HepG2 (cell line): Measurements from ENCODE around the gene DNAJC30. TPM values are rescaled to one million over a fixed set of nuclear protein-coding genes. Genes with fewer than 3 reads are reported as not detected.

ENCODE experiments used
- CEBPZ ChIP-seq: IDR thresholded peaks from 2 replicates; pipeline ENCODE4 v1.6.1; 2012; ENCODE audit warnings: low read length, improper control_type of control experiment
- ELF3 ChIP-seq: IDR thresholded peaks from 2 replicates; pipeline ENCODE4 v1.6.1; 2016; ENCODE audit warnings: missing genetic modification reagents, missing compliant biosample characterization
- FOXA3 ChIP-seq: IDR thresholded peaks from 2 replicates; pipeline ENCODE4 v1.6.1; 2016; ENCODE audit warnings: missing genetic modification reagents, missing compliant biosample characterization
- GATAD1 ChIP-seq: IDR thresholded peaks from 2 replicates; pipeline ENCODE4 v1.6.1; 2016; ENCODE audit warnings: missing genetic modification reagents, missing compliant biosample characterization
- KDM1A ChIP-seq: IDR thresholded peaks from 2 replicates; pipeline ENCODE4 v1.6.1; 2016; ENCODE audit warnings: missing compliant biosample characterization
- KLF12 ChIP-seq: sonication (generic); formaldehyde crosslinking; IDR thresholded peaks from 2 replicates; pipeline ENCODE4 v1.4.0; 2020; ENCODE audit warnings: missing genetic modification reagents, borderline replicate concordance
- MEF2D ChIP-seq: sonication (generic); formaldehyde crosslinking; IDR thresholded peaks from 2 replicates; pipeline ENCODE4 v1.5.1; 2020; ENCODE audit warnings: mild to moderate bottlenecking, missing genetic modification reagents
- NR2F1 ChIP-seq, 2 experiments: fragments of 450-650 bp in 1 of 2; formaldehyde crosslinking in 1 of 2; IDR thresholded peaks; 2 replicates each; pipeline versions ENCODE4 v1.5.0 to v1.6.1; 2016 to 2020; ENCODE audit warnings: mild to moderate bottlenecking in 1 of 2, missing compliant biosample characterization in 1 of 2, missing genetic modification reagents in 1 of 2, moderate library complexity in 1 of 2
- PATZ1 ChIP-seq: sonication (generic); formaldehyde crosslinking; IDR thresholded peaks from 2 replicates; pipeline ENCODE4 v1.4.0; 2020; ENCODE audit warnings: missing genetic modification reagents
- SMYD3 ChIP-seq: sonication (generic); formaldehyde crosslinking; IDR thresholded peaks from 2 replicates; pipeline ENCODE4 v1.8.1; 2023; ENCODE audit warnings: mild to moderate bottlenecking, missing genetic modification reagents
- SOX6 ChIP-seq, 2 experiments: fragments of 450-650 bp in 1 of 2; sonication (generic) in 1 of 2; formaldehyde crosslinking in 1 of 2; IDR thresholded peaks; 2 replicates each; pipeline versions ENCODE4 v1.4.0 to v1.6.1; 2017 to 2020; ENCODE audit warnings: antibody characterized with exemption in 1 of 2, mild to moderate bottlenecking in 1 of 2, missing genetic modification reagents in 1 of 2
- SRF ChIP-seq: IDR thresholded peaks from 2 replicates; pipeline ENCODE4 v1.6.1; 2011; ENCODE audit warnings: mild to moderate bottlenecking, low read depth, low read length, moderate library complexity
- TERF1 ChIP-seq: sonication (generic); formaldehyde crosslinking; IDR thresholded peaks from 2 replicates; pipeline ENCODE4 v1.8.0; 2022; ENCODE audit warnings: mild to moderate bottlenecking, missing genetic modification reagents, moderate library complexity
- ZFX ChIP-seq: sonication (generic); formaldehyde crosslinking; IDR thresholded peaks from 2 replicates; pipeline ENCODE4 v1.4.0; 2020; ENCODE audit warnings: mild to moderate bottlenecking, low read depth, missing genetic modification reagents, moderate library complexity
- ZNF501 ChIP-seq: sonication (generic); formaldehyde crosslinking; IDR thresholded peaks from 2 replicates; pipeline ENCODE4 v1.5.1; 2020; ENCODE audit warnings: mild to moderate bottlenecking, moderate library complexity, missing genetic modification reagents
- ZNF572 ChIP-seq: sonication (generic); formaldehyde crosslinking; IDR thresholded peaks from 2 replicates; pipeline ENCODE4 v1.5.1; 2020; ENCODE audit warnings: mild to moderate bottlenecking, missing genetic modification reagents
- ZUFSP ChIP-seq: sonication (generic); formaldehyde crosslinking; IDR thresholded peaks from 2 replicates; pipeline ENCODE4 v1.9.0; 2021; ENCODE audit warnings: missing genetic modification reagents, mild to moderate bottlenecking, borderline replicate concordance
- ZZZ3 ChIP-seq: sonication (generic); formaldehyde crosslinking; IDR thresholded peaks from 2 replicates; pipeline ENCODE4 v1.4.0; 2020; ENCODE audit warnings: missing genetic modification reagents, mild to moderate bottlenecking, borderline replicate concordance
- polyA plus RNA-seq, 8 experiments: library from polyadenylated mRNA; depleted of rRNA in 3 of 8; stranded (reverse) in 7 of 8; unstranded in 1 of 8; fragments of >200 nt; fragmentation: Illumina TruSeq in 4 of 8; extraction: Trizol in 4 of 8; gene quantifications; 2 replicates each; pipeline versions ENCODE4 v1.2.1 to v1.2.3, GENCODE V29; 2011 to 2016; ENCODE audit warnings: low read depth in 4 of 8, missing spikeins in 1 of 8, mixed read lengths in 1 of 8; ENCODE audit not compliant: insufficient read depth in 1 of 8
- total RNA-seq, 5 experiments: library from RNA; depleted of rRNA; stranded (reverse); fragments of >200 nt; fragmentation: Illumina TruSeq; extraction: Trizol; gene quantifications; 2 replicates each; pipeline ENCODE4 v1.2.3, GENCODE V29; 2016; ENCODE audit warnings: low read depth in 1 of 5
- TF ChIP-seq, protein P1 (sequence below): sonication (generic); formaldehyde crosslinking; IDR thresholded peaks from 2 replicates; pipeline ENCODE4 v1.4.0; 2020; ENCODE audit warnings: missing genetic modification reagents

Gene DNAJC30
- total and polyA plus RNA-seq, 2 of the 13 experiments (the other 11 are each of a cell fraction or from before 2014, with no cell fraction given), result 3.3 to 3.8 TPM

GRCh38 chr7:73715648-73716317 lies 32.5 kb upstream of the DNAJC30 start (continued):
- no peak for TF ChIP-seq TERF1 (CRISPR knock-in tag)
- no peak; the same call in 1 of the 2 replicates for TF ChIP-seq KDM1A (CRISPR knock-in tag)
- TF ChIP-seq ZNF501, result no peak
- TF ChIP-seq PATZ1, result peak; percentile 94
- 0 out of 2 replicates have a peak, but pooled peaks have one; percentile 53 for TF ChIP-seq GATAD1 (CRISPR knock-in tag)
- TF ChIP-seq ZFX (CRISPR knock-in tag), result peak; percentile 36; the same call in 1 of the 2 replicates
- TF ChIP-seq, protein P1, sequence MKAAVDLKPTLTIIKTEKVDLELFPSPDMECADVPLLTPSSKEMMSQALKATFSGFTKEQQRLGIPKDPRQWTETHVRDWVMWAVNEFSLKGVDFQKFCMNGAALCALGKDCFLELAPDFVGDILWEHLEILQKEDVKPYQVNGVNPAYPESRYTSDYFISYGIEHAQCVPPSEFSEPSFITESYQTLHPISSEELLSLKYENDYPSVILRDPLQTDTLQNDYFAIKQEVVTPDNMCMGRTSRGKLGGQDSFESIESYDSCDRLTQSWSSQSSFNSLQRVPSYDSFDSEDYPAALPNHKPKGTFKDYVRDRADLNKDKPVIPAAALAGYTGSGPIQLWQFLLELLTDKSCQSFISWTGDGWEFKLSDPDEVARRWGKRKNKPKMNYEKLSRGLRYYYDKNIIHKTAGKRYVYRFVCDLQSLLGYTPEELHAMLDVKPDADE (CRISPR knock-in tag), result no peak
- TF ChIP-seq FOXA3 (CRISPR knock-in tag), result peak; percentile 88
- TF ChIP-seq SMYD3 (CRISPR knock-in tag), result 0 out of 2 replicates have a peak, but pooled peaks have one; percentile 28
- TF ChIP-seq NR2F1 (CRISPR knock-in tag; IDR thresholded peaks at IDR 0.05), result peak; percentile 52 to 72; a peak in 3 of 4 replicates
- no peak for TF ChIP-seq ZZZ3 (CRISPR knock-in tag)
- TF ChIP-seq SRF, result no peak
- no peak for TF ChIP-seq ZUFSP (CRISPR knock-in tag)
- peak; percentile 66 for TF ChIP-seq MEF2D (CRISPR knock-in tag)
- TF ChIP-seq ELF3, result peak; percentile 67
- no peak for TF ChIP-seq CEBPZ
- TF ChIP-seq ZNF572 (CRISPR knock-in tag), result no peak
- no peak for TF ChIP-seq KLF12 (CRISPR knock-in tag)
- no peak for TF ChIP-seq SOX6 (IDR thresholded peaks at IDR 0.05)
- TF ChIP-seq SOX6 (CRISPR knock-in tag; IDR thresholded peaks at IDR 0.05), result no peak; the same call in 1 of the 2 replicates
